PFSK-1 (cell line): ENCODE measurements around the gene DAB2.

ENCODE experiments used
- FOXP2 ChIP-seq: optimal IDR thresholded peaks from 2 replicates; pipeline ENCODE3; 2011; ENCODE audit warnings: borderline replicate concordance, control low read depth, inconsistent platforms; ENCODE audit not compliant: insufficient read depth; ENCODE audit errors: extremely low read length, extremely low read depth
- POLR2AphosphoS5 ChIP-seq: IDR thresholded peaks from 2 replicates; pipeline ENCODE4 v1.6.1; 2012; ENCODE audit warnings: low read depth, mild to moderate bottlenecking, control low read depth, low read length, moderate library complexity
- REST ChIP-seq, 2 experiments: IDR thresholded peaks; 2 replicates each; pipeline versions ENCODE4 v1.6.1 to v1.8.0; 2011 to 2012; ENCODE audit warnings: low read depth in 2 of 2, low read length in 2 of 2, control low read depth in 1 of 2, inconsistent platforms in 1 of 2, mild to moderate bottlenecking in 1 of 2, moderate library complexity in 1 of 2; ENCODE audit not compliant: insufficient read depth in 1 of 2
- TAF1 ChIP-seq: IDR thresholded peaks from 2 replicates; pipeline ENCODE4 v1.6.1; 2012; ENCODE audit warnings: low read length, control low read depth, borderline replicate concordance; ENCODE audit not compliant: insufficient read depth

- TF ChIP-seq TAF1 (no peak), POLR2AphosphoS5 (no peak), REST (IDR thresholded peaks at IDR 0.05; ENCODE audit: insufficient read depth in 1 of 2, low read depth in 2 of 2, low read length in 2 of 2) (no peak), FOXP2 (no peak)
These were observed 46.0 kb upstream of the DAB2 start for GRCh38 chr5:39470811-39471210.
